ENCODE measurements around the gene ILK. TPM values are rescaled to one million over a fixed set of nuclear protein-coding genes. Genes with fewer than 3 reads are reported as not detected.

ILK gene
- total and polyA plus RNA-seq, 2 experiments from 2014 or later, result 114 to 126 TPM

GRCh38 chr11:6557063-6557462 is 46.5 kb upstream of the ILK start:
- Histone ChIP-seq H3K9me2 (replicated peaks; ENCODE audit: insufficient read depth) (no peaks in the 10 kb centered on the region), H3K4me1 (ENCODE audit: insufficient read depth) (no peaks in the 10 kb centered on the region), H2AFZ (no peak overlapping the region), H3K27me3 (no peaks in the 10 kb centered on the region), H4K20me1 (ENCODE audit: insufficient read depth, poor library complexity, severe bottlenecking) (no peaks in the 10 kb centered on the region), H3K4me2 (no peak overlapping the region), H3K9me3 (ENCODE audit: low read depth) (no peaks in the 10 kb centered on the region), H3K36me3 (replicated peaks; ENCODE audit: insufficient read depth, low read depth) (no peaks in the 10 kb centered on the region), H3K79me2 (no peaks in the 10 kb centered on the region), H3K4me3 (no peak overlapping the region), H3K27ac (no peak overlapping the region)
- TF ChIP-seq CTCF (IDR thresholded peaks at IDR 0.05; ENCODE audit: poor library complexity) (no peak), EZH2 (IDR thresholded peaks at IDR 0.05; ENCODE audit: borderline replicate concordance) (no peak), EZH2phosphoT487 (IDR thresholded peaks at IDR 0.05; ENCODE audit: low read depth, severe bottlenecking, unreplicated experiment) (no peak)
- DNase-seq (ENCODE audit: low spot score), result no peak
- 91% methylated on average over 11 of the region's 11 CpGs for WGBS (ENCODE audit: low lambda C conversion rate, missing lambda C conversion rate)

- no peaks in the 10 kb centered on the region for H4K20me1 ChIP-seq (ENCODE audit: insufficient read depth, poor library complexity, severe bottlenecking)
- no peak for DNase-seq (ENCODE audit: low spot score)
- H3K36me3 ChIP-seq (replicated peaks; ENCODE audit: insufficient read depth, low read depth), result no peaks in the 10 kb centered on the region
- no peaks in the 10 kb centered on the region for H3K27me3 ChIP-seq
- H3K4me1 ChIP-seq (ENCODE audit: insufficient read depth), result no peaks in the 10 kb centered on the region
- no peak overlapping the region for H2AFZ ChIP-seq
- no peak overlapping the region for H3K4me2 ChIP-seq
- H3K4me3 ChIP-seq, result no peak overlapping the region
- TF ChIP-seq EZH2 (IDR thresholded peaks at IDR 0.05; ENCODE audit: borderline replicate concordance) (no peak), EZH2phosphoT487 (IDR thresholded peaks at IDR 0.05; ENCODE audit: low read depth, severe bottlenecking, unreplicated experiment) (no peak), CTCF (IDR thresholded peaks at IDR 0.05; ENCODE audit: poor library complexity) (no peak)
- no peaks in the 10 kb centered on the region for H3K9me3 ChIP-seq (ENCODE audit: low read depth)
- H3K79me2 ChIP-seq, result no peaks in the 10 kb centered on the region
- H3K27ac ChIP-seq, result no peak overlapping the region
- WGBS (ENCODE audit: low lambda C conversion rate, missing lambda C conversion rate), result 97% methylated on average over 14 of the region's 14 CpGs
- no peaks in the 10 kb centered on the region for H3K9me2 ChIP-seq (replicated peaks; ENCODE audit: insufficient read depth)
These were observed 45.6 kb upstream of the ILK start for GRCh38 chr11:6557761-6558674.

- no peak for DNase-seq (ENCODE audit: low spot score)
- no peaks in the 10 kb centered on the region for H3K27me3 ChIP-seq
- no peak overlapping the region for H3K27ac ChIP-seq
- no peak overlapping the region for H3K4me2 ChIP-seq
- no peak overlapping the region for H2AFZ ChIP-seq
- no peaks in the 10 kb centered on the region for H4K20me1 ChIP-seq (ENCODE audit: insufficient read depth, poor library complexity, severe bottlenecking)
- H3K4me3 ChIP-seq, result no peak overlapping the region
- no peak for TF ChIP-seq CTCF (IDR thresholded peaks at IDR 0.05; ENCODE audit: poor library complexity)
- H3K36me3 ChIP-seq (replicated peaks; ENCODE audit: insufficient read depth, low read depth), result no peaks in the 10 kb centered on the region
- 96% methylated on average over 1 of the region's 1 CpG for WGBS (ENCODE audit: low lambda C conversion rate, missing lambda C conversion rate)
- no peaks in the 10 kb centered on the region for H3K79me2 ChIP-seq
- H3K4me1 ChIP-seq (ENCODE audit: insufficient read depth), result no peaks in the 10 kb centered on the region
- H3K9me3 ChIP-seq (ENCODE audit: low read depth), result no peaks in the 10 kb centered on the region
- H3K9me2 ChIP-seq (replicated peaks; ENCODE audit: insufficient read depth), result no peaks in the 10 kb centered on the region
These were observed 44.2 kb upstream of the ILK start for GRCh38 chr11:6559369-6559768.
